Right atrium auricular region (tissue), 2 donors: Measurements from ENCODE around the gene BACH1. TPM values are rescaled to one million over a fixed set of nuclear protein-coding genes. Genes with fewer than 3 reads are reported as not detected.

ENCODE experiments used
- DNase-seq: peaks from one replicate; pipeline ENCODE4 v3.0.0-alpha.2; 2019; ENCODE audit warnings: low spot score
- H3K27ac ChIP-seq, 2 donors: fragments of 200-600 bp; sonication (generic); 1 replicate in 1 of 2; 2 replicates in 1 of 2; pipeline ENCODE4 v1.5.1; 2016 to 2019
- H3K27me3 ChIP-seq, 2 donors: fragments of 200-600 bp; sonication (generic); one replicate each; pipeline versions ENCODE4 v1.5.1 to v1.6.0; 2017 to 2019
- H3K36me3 ChIP-seq: fragments of 200-600 bp; sonication (generic); one replicate; pipeline ENCODE4 v1.5.1; 2016
- H3K4me1 ChIP-seq, 2 donors: fragments of 200-600 bp; sonication (generic); one replicate each; pipeline versions ENCODE4 v1.5.1 to v1.6.0; 2017 to 2019
- H3K4me3 ChIP-seq, 2 donors: fragments of 200-600 bp; sonication (generic); 1 replicate in 1 of 2; 2 replicates in 1 of 2; pipeline ENCODE4 v1.5.1; 2017 to 2019; ENCODE audit warnings: mild to moderate bottlenecking in 1 of 2, moderate library complexity in 1 of 2
- H3K9me3 ChIP-seq, 2 donors: fragments of 200-600 bp; sonication (generic); one replicate each; pipeline ENCODE4 v1.5.1; 2019
- CTCF ChIP-seq, 2 donors: fragments of 200-600 bp; sonication (generic); IDR thresholded peaks; one replicate each; pipeline ENCODE4 v1.5.1; 2019; ENCODE audit warnings: antibody characterized with exemption in 2 of 2
- total RNA-seq, 2 donors: library from RNA; depleted of rRNA; stranded (reverse); fragments of >200 nt; gene quantifications; one replicate each; pipeline ENCODE4 v1.1.0, GENCODE V29; 2016

BACH1 gene
- total RNA-seq, 2 donors from 2014 or later = 16.0 to 31.2 TPM

GRCh38 chr21:29301691-29302090 lies 3.0 kb downstream of the BACH1 start:
- Histone ChIP-seq H3K27ac (no peak overlapping the region), H3K4me3 (no peak overlapping the region), H3K4me1 (peaks cover 0 to 72% of the 10 kb centered on the region in 2 donors), H3K36me3 (no peaks in the 10 kb centered on the region), H3K27me3 (no peaks in the 10 kb centered on the region), H3K9me3 (no peaks in the 10 kb centered on the region)
- TF ChIP-seq CTCF (IDR thresholded peaks at IDR 0.05) = no peak
- no peak for DNase-seq

- Histone ChIP-seq H3K9me3 (no peaks in the 10 kb centered on the region), H3K36me3 (no peaks in the 10 kb centered on the region), H3K27me3 (no peaks in the 10 kb centered on the region), H3K4me1 (peaks cover 0 to 77% of the 10 kb centered on the region in 2 donors), H3K27ac (no peak overlapping the region), H3K4me3 (no peak overlapping the region)
- DNase-seq = no peak
- no peak for TF ChIP-seq CTCF (IDR thresholded peaks at IDR 0.05)
Measured at GRCh38 chr21:29302359-29302875, 3.7 kb downstream of the BACH1 start.

- Histone ChIP-seq H3K4me1 (peaks cover 0 to 72% of the 10 kb centered on the region in 2 donors), H3K36me3 (no peaks in the 10 kb centered on the region), H3K27ac (peak overlapping the region in 1 of 2 donors; percentile 8), H3K4me3 (no peak overlapping the region), H3K27me3 (no peaks in the 10 kb centered on the region), H3K9me3 (no peaks in the 10 kb centered on the region)
- TF ChIP-seq CTCF (IDR thresholded peaks at IDR 0.05) = no peak
- no peak for DNase-seq
Measured at GRCh38 chr21:29303288-29303687, 4.6 kb downstream of the BACH1 start.

GRCh38 chr21:29304597-29304996 lies 5.9 kb downstream of the BACH1 start:
- Histone ChIP-seq H3K4me3 (no peak overlapping the region), H3K4me1 (peaks cover 0 to 71% of the 10 kb centered on the region in 2 donors), H3K36me3 (no peaks in the 10 kb centered on the region), H3K27me3 (no peaks in the 10 kb centered on the region), H3K9me3 (no peaks in the 10 kb centered on the region), H3K27ac (no peak overlapping the region)
- no peak for TF ChIP-seq CTCF (IDR thresholded peaks at IDR 0.05)
- no peak for DNase-seq

- H3K4me3 ChIP-seq = no peak overlapping the region
- DNase-seq = no peak
- H3K36me3 ChIP-seq = no peaks in the 10 kb centered on the region
- H3K27me3 ChIP-seq = no peaks in the 10 kb centered on the region
- TF ChIP-seq CTCF (IDR thresholded peaks at IDR 0.05) = no peak
- no peaks in the 10 kb centered on the region for H3K9me3 ChIP-seq
- H3K27ac ChIP-seq = no peak overlapping the region
- H3K4me1 ChIP-seq = peaks cover 0 to 67% of the 10 kb centered on the region in 2 donors
Measured at GRCh38 chr21:29305068-29305467, 6.3 kb downstream of the BACH1 start.

- peaks cover 0 to 62% of the 10 kb centered on the region in 2 donors for H3K4me1 ChIP-seq
- H3K4me3 ChIP-seq = no peak overlapping the region
- no peaks in the 10 kb centered on the region for H3K36me3 ChIP-seq
- no peak for TF ChIP-seq CTCF (IDR thresholded peaks at IDR 0.05)
- DNase-seq = no peak
- no peaks in the 10 kb centered on the region for H3K27me3 ChIP-seq
- H3K27ac ChIP-seq = no peak overlapping the region
- H3K9me3 ChIP-seq = no peaks in the 10 kb centered on the region
Measured at GRCh38 chr21:29305561-29305960, 6.8 kb downstream of the BACH1 start.
